HT1080 (cell line): ENCODE data around the gene RPA4. TPM values are rescaled to one million over a fixed set of nuclear protein-coding genes. Genes with fewer than 3 reads are reported as not detected.
"Not testable (repeated sequence)": the region's sequence is repeated elsewhere in the genome, so short reads cannot be mapped to it uniquely, and the experiment has no call there.

ENCODE experiments used
- DNase-seq: peaks from one replicate; pipeline ENCODE4 v3.0.0-alpha.2; 2015; ENCODE audit warnings: low read depth
- polyA plus RNA-seq, 2 experiments: library from polyadenylated mRNA; depleted of rRNA; stranded (reverse); fragments of >200 nt; gene quantifications; 2 replicates each; pipeline ENCODE4 v1.2.3, GENCODE V29; 2015
- total RNA-seq: library from RNA; depleted of rRNA; stranded (reverse); fragments of >200 nt; shearing (Covaris generic); gene quantifications from 2 replicates; pipeline ENCODE4 v1.2.3, GENCODE V29; 2014; rRNA removed

RPA4 gene
- total RNA-seq = not detected in 2 replicates
- 0.15 and 0.35 TPM in 2 replicates for polyA plus RNA-seq (2015; cell fraction: cytosol; rRNA removed)
- polyA plus RNA-seq (2015; cell fraction: nucleus; rRNA removed) = 1.0 and 1.1 TPM in 2 replicates

GRCh38 chrX:96883608-96884007 lies at the start of gene RPA4:
RPA4 (plus strand) TSS chrX:96883908; CDS start chrX:96884311, 403 bp downstream.
- DNase-seq = no peak

DNA sequence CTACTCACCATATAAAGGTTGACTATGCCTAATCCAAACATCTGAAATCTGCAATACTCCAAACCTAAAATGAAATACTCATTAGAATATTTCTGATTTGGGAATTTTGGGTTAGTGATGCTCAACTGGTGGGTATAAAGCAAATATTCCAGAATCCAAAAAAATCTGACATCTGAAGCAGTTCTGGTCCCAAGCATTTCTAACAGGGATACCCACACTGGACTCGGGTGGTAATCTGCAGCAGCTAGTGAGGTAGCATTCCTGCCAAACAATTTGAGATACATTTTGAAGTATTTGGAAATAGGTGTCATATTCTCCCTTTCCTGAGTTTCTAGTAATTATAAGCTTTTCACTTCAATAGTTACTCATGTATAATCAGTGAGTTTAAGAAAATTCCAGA lies 49.6 kb upstream of the RPA4 start:
- no peak for DNase-seq

DNA sequence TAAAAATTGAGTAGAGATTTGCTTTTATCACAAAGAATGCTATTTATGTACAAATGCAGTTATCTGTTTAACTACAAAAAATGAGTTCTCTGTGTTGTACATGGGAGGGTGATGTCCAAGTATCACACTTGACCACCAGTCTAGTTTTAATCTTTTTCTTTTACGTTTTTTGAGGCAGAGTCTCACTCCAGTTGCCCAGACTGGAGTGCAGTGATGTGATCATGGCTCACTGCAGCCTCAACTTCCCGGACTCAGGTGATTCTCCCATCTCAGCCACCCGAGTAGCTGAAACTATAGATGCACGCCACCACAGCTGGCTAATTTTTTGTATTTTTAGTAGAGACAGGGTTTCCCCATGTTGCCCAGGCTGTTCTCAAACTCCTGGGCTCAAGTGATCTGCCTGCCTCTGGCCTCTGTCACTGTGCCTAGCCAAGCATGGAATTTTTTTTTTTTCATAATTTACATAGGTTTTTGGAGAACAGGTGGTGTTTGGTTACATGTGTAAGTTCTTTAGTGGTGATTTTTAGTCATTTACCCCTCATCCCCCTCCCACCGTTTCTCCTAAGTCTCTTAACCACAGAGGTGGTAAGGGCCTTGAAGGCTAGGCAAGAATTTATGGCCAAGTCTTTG lies 47.9 kb upstream of the RPA4 start:
- DNase-seq = no peak

GRCh38 chrX:96837808-96838207 lies 45.9 kb upstream of the RPA4 start:
- peak; percentile 1 for DNase-seq

DNA sequence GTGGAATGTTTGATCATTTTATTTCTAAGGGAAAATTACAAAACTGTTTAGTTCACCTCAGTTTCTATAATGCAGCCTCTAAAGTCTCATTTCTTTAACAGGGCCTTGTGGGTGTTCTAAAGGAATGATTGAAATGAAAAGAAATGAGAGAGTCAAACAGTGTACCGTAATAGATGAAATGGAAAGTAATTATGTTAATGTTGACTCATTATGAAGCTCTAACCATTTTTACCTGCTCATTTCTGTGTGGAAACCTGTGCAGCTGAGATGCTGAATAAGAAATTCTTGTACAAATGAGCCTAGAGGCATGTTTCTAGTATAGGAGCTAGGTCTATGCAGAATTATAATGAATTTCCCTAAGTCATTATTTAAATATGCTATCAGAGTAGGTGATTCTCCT lies 45.2 kb upstream of the RPA4 start:
- DNase-seq = no peak

GRCh38 chrX:96841325-96841724 lies 42.4 kb upstream of the RPA4 start:
- DNase-seq = no peak

GRCh38 chrX:96841866-96842265 lies 41.8 kb upstream of the RPA4 start:
- DNase-seq = not testable (repeated sequence)

DNA sequence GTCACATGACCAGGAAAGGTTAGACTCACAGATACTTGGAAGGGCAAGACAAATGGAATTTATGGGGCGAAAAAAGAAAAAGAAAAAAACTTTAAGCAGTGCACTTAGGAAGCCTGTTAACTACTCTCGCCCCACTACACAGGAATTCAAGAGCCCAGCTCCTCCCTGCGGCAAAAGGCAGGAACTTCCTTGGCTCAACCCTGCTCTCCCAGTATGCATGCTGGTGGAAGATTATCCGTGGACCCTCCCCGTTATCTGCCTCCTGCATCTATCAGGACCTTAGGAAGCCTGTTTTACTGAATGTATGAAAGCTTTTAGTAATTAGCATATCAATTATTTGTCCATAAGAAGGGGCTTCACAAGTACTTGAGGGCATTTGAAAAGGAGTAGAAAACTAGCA lies 40.1 kb upstream of the RPA4 start:
- no peak for DNase-seq

DNA sequence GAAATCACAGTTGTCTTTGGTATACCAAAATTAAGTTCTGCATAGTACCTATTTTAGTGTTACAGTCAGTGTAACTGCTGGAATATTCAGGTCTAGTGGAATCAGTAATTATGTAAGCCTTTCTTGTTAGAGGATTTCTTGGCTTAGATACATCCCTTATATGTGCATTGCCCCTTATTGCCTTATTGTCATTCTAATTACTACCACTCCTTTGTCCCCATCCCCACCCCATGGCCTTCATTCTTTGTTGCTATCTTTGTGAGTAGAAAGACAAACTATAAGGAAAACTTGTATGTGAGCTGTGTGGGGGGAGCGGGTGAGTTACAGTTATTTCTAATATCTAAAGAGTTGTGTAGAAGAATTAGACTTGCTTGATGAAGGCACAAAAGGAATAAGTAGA lies 36.9 kb upstream of the RPA4 start:
- no peak for DNase-seq

DNA sequence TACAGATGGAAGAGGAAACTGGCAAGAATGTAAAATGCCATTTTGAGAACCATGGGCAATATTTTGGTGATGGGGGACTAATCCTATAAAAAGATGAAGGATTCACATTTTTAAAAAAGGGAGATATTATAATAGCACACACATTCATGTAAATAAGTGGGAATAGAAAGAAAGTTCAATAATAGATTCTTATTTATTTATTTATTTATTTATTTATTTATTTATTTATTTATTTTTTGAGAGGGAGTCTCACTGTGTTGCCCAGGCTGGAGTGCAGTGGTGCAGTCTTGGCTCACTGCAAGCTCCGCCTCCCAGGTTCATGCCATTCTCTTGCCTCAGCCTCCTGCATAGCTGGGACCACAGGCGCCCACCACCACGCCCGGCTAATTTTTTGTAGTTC lies 24.3 kb upstream of the RPA4 start:
- DNase-seq = not testable (repeated sequence)

- no peak for DNase-seq
Observed at GRCh38 chrX:96861218-96861617, 22.5 kb upstream of the RPA4 start.

GRCh38 chrX:96861661-96862060 lies 22.0 kb upstream of the RPA4 start:
- no peak for DNase-seq

DNA sequence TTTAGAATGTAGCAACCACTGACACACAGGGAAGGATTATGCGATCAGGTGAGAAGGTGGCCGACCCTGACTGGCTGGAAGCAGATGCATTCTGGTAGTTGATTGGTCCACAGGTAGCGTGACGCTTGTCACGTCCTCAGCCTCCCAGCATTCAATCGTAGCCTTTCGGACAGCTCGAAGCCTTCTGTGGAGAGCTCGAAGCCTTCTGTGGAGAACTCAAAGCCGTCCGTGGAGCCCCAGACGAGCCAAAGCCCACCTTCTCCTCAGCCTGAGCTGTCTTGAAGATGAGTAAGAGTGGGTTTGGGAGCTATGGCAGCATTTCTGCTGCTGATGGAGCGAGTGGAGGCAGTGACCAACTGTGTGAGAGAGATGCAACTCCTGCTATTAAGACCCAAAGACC lies 319 bp downstream of the RPA4 start:
- DNase-seq = no peak

DNA sequence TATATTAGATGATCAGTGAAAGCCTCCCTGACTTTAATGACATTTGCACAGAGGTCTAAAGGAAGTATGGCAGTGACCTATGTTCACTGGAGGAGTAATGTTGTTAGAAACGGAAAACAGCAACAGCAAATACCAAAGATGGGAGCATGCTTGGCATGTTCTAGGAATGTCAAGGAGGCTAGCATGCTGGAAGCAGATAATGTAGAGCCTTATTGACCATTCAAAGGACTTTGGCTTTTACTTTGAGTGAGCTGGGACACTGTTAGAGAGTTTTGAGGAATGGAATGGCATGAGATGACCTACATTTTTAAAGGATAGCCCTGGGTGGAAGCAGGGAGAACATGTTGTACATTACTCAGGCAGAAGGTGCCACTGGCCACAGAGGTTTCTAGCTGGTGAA lies 6.0 kb downstream of the RPA4 start:
- no peak for DNase-seq

DNA sequence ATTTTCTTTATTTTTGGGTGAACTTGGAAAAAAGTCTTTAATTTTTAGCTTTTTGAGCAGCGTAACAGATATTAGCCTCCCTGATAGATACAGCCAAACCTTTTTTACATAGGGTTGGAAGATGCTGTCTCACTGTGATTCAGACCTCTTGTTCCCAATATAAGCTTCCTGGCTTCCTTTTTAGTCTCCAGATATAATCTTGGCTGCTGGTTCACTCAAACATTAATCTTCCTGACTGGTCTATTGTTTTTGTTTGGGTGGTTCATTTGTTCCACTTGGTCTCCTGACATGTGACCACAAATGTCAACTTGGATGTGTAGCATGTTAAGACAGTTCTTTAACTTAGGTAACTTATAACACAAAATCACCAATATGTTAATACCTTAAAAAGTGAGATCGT lies 23.0 kb downstream of the RPA4 start:
- DNase-seq = peak; percentile 6

DNA sequence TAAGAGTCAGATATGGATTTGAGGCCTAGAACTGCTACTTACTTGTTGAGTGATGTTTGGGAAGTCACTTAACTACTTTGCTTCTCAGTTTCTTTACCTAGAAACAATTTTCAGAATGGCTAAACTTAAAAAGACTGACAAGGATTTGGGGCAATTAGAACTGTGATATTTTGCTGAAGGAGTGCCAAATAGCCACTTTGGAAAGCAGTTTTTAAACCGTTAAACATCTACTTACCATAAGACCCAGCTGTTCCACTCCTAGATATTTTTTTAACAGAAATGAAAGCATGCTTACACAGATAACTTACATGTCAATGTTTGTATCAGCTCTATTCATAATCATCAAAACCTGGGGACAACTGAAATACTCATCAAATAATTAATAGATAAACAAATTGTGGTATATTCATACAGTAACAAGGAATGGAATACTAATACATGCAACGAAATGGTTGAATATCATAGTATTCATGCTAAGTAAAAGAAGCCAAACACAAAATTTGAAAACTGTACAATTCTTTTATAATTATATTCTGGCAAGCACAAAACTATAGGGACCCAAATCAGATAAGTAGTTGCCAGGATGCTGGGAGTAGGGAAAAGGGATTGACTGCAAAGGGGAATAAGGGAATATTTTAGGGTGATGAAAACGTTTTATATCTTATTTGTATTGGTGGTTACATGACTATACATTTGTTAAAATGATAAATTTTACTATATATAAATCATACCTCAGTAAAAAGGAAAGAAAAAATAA lies 24.0 kb downstream of the RPA4 start:
- DNase-seq = no peak

GRCh38 chrX:96909291-96909690 lies 25.6 kb downstream of the RPA4 start:
- DNase-seq = no peak

DNA sequence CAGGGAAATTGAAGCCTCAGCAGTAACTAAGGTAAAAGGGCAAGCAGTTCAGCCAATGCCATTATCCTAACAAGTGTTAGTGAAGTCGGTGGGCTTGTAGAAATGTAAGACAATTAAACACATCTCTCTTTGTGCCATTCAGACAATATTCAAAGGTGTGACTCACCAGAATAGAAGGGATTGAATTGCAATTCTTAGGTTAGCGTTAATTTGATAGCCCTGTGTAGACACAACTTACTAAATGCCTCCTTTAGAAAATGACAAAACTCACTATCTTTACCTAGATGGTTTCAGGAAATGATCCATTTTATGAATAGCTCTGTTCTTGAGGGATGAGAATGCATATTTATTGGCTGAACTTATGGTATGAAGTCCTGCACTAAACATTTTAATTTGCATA lies 35.2 kb downstream of the RPA4 start:
- no peak for DNase-seq

DNA sequence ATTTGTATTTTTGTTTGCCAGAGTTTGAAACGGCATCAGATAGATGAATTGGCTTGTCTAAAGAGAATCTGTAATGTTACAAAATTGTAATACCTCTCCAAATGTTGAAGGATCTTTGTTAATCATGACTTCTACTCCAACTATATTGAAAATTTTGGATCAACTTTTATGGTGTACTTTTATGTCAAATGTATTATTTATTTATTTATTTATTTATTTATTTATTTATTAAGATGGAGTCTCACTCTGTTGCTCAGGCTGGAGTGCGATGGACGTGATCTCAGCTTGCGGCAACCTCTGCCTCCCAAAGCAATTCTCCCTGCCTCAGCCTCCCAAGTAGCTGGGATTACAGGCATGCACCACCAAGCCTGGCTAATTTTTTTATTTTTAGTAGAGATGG lies 36.0 kb downstream of the RPA4 start:
- no peak for DNase-seq

GRCh38 chrX:96924581-96924980 lies 40.9 kb downstream of the RPA4 start:
- DNase-seq = no peak

GRCh38 chrX:96929036-96929435 lies 45.3 kb downstream of the RPA4 start:
- no peak for DNase-seq
